HG03039 (cell line): ENCODE measurements around the gene RANGAP1.

ENCODE experiments used
- ATAC-seq: cut with Tn5 transposase; IDR thresholded peaks from one replicate; pipeline ENCODE4 v1.9.1; 2021; ENCODE audit warnings: mild to moderate bottlenecking, moderate library complexity; ENCODE audit not compliant: unreplicated experiment

RANGAP1 gene

GRCh38 chr22:41285820-41286638, at the start of gene RANGAP1:
TSS of gene RANGAP1 (minus strand) at chr22:41286187. CDS start at chr22:41281044, 5,143 bp downstream.
- ATAC-seq: peak; percentile 94

- ATAC-seq: no peak
Measured at GRCh38 chr22:41334951-41335635, 49.1 kb upstream of the RANGAP1 start.

GRCh38 chr22:41334215-41334614, 48.2 kb upstream of the RANGAP1 start:
- ATAC-seq: no peak

- no peak for ATAC-seq
Measured at GRCh38 chr22:41333806-41334205, 47.8 kb upstream of the RANGAP1 start.

DNA sequence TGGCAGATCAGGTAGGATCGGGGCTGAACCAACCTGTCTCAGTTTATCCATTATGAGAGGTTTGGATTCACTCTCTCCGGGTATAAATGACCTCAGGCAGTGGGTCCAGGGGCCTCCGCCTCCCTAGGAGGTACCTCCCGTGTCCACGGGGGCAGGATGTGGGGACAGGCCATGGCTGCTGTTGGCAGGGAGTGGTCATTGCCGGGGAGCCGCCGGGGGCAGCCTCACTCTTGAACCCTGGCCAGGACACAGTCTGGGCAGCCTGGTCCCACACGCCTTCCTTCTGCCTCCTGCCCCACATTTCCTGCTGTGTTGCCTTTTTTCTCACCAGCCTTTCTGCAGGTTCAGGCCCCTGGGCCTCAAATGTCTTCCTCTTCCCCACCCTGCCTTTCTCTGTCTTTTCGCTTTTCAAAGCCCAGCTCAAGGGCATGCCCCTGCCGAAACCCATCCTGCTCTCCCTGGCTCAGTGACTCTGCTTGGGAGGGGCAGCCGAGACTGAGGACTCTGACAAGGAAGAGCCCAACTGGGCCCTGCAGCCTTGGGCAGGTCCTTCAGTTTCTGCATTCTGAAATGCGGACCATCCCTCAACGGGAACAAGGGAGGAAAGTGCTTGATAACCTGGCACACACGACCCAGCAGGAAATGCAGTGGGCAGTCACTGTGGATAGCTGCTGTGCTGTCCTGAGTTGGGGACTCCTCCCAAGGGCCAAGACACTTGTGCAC, 46.4 kb upstream of the RANGAP1 start:
- ATAC-seq: no peak

DNA sequence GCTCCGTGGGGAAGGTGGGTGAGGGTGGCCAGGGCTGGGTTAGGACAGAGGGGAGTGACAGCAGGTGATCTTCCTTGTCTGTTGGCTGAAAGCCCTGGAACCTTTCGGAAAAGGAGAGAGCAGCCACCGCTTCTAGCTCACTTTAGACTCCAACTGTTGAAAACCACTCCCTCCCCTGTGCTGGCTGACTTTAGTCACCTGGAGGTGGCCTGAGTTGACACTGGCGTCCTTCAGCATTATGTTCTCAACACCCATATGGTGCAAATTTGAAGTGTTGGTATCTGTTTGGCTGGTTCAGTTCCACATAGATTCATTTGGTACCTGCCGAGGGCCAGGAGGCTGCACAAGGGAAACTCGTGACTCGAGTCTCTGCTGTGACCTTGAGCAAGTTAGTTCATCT, 44.2 kb upstream of the RANGAP1 start:
- no peak for ATAC-seq

DNA sequence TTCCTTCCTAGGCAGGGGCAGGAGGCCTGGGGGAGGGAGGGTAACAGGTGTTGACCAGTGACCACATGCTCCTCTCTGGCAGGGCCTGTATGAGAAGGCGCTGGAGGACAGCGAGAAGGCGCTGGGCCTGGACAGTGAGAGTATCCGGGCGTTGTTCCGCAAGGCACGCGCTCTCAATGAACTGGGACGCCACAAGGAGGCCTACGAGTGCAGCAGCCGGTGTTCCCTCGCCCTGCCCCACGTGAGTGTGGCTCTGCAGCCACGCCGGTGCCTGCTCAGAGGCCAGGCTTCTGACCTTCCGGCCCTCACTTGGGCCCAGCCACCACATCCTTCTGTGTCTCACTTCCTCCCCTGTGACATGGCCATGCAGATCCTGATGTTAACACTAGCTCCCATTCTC, 41.1 kb upstream of the RANGAP1 start:
- no peak for ATAC-seq

- no peak for ATAC-seq
Measured at GRCh38 chr22:41324821-41325528, 39.0 kb upstream of the RANGAP1 start.

- ATAC-seq: no peak
Measured at GRCh38 chr22:41320416-41321240, 34.6 kb upstream of the RANGAP1 start.

DNA sequence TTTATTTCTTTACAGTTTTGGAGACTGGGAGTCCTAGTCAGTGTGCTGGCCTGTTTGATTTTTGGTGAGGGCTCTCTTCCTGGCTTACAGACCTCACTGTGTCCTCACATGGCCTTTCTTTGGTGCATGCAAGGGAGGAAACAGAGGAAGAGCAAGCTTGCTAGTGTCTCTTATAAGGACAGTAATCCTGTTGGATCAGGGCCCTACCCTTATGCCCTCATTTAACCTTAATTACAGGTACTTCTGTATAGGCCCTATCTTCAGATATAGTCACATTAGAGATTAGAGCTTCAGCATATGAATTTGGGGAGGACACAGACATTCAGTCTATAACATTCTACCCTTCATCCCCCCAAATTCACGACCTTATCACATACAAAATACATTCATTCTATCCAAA, 29.6 kb upstream of the RANGAP1 start:
- ATAC-seq: no peak

- ATAC-seq: no peak
Measured at GRCh38 chr22:41314821-41315220, 28.8 kb upstream of the RANGAP1 start.

- ATAC-seq: no peak
Measured at GRCh38 chr22:41311487-41311886, 25.5 kb upstream of the RANGAP1 start.

GRCh38 chr22:41310336-41310735, 24.3 kb upstream of the RANGAP1 start:
- no peak for ATAC-seq

- no peak for ATAC-seq
Measured at GRCh38 chr22:41308544-41308947, 22.6 kb upstream of the RANGAP1 start.

- ATAC-seq: no peak
Measured at GRCh38 chr22:41308054-41308453, 22.1 kb upstream of the RANGAP1 start.

- ATAC-seq: no peak
Measured at GRCh38 chr22:41305646-41306045, 19.7 kb upstream of the RANGAP1 start.

- ATAC-seq: no peak
Measured at GRCh38 chr22:41302811-41303210, 16.8 kb upstream of the RANGAP1 start.

- ATAC-seq: no peak
Measured at GRCh38 chr22:41302021-41302767, 16.2 kb upstream of the RANGAP1 start.
